Endodermal cell (in vitro differentiated cells): ENCODE measurements around the gene RFTN1. TPM values are rescaled to one million over a fixed set of nuclear protein-coding genes. Genes with fewer than 3 reads are reported as not detected.

Source experiments
- DNase-seq: peaks from one replicate; pipeline ENCODE4 v3.0.0-alpha.2; 2017
- H3K27ac ChIP-seq: 2 replicates; pipeline ENCODE4 v1.5.1; 2013; ENCODE audit warnings: mild to moderate bottlenecking, low read depth, low read length, moderate library complexity
- H3K27me3 ChIP-seq: 2 replicates; pipeline ENCODE4 v1.6.1; 2013; ENCODE audit warnings: mild to moderate bottlenecking, low read length, moderate library complexity; ENCODE audit not compliant: insufficient read depth, control insufficient read depth, poor library complexity, severe bottlenecking
- H3K36me3 ChIP-seq: 2 replicates; pipeline ENCODE4 v1.7.0; 2013; ENCODE audit warnings: mild to moderate bottlenecking, low read length, moderate library complexity; ENCODE audit not compliant: control insufficient read depth, insufficient read depth
- H3K4me1 ChIP-seq: one replicate; pipeline ENCODE4 v1.7.0; 2013; ENCODE audit warnings: low read length; ENCODE audit not compliant: control insufficient read depth, insufficient read depth
- H3K4me3 ChIP-seq: 2 replicates; pipeline ENCODE4 v1.5.1; 2013; ENCODE audit warnings: mild to moderate bottlenecking, low read length, moderate library complexity
- H3K9ac ChIP-seq: 2 replicates; pipeline ENCODE4 v1.6.1; 2013; ENCODE audit warnings: mild to moderate bottlenecking, low read length, moderate library complexity; ENCODE audit not compliant: poor library complexity, severe bottlenecking; ENCODE audit errors: extremely low read depth
- H3K9me3 ChIP-seq: 2 replicates; pipeline ENCODE4 v1.6.1; 2013; ENCODE audit warnings: mild to moderate bottlenecking, low read length, moderate library complexity; ENCODE audit not compliant: control insufficient read depth
- H3K27ac Mint-ChIP-seq: 2 replicates; pipeline ENCODE4 v1.8.0; 2020; ENCODE audit warnings: mixed read lengths
- H3K27me3 Mint-ChIP-seq: 2 replicates; pipeline ENCODE4 v1.8.0; 2021; ENCODE audit warnings: mild to moderate bottlenecking, mixed read lengths; ENCODE audit not compliant: insufficient read depth
- H3K36me3 Mint-ChIP-seq: 2 replicates; pipeline ENCODE4 v1.8.0; 2020; ENCODE audit warnings: low read depth, mixed read lengths
- H3K4me1 Mint-ChIP-seq: 2 replicates; pipeline ENCODE4 v1.8.0; 2020; ENCODE audit warnings: mixed read lengths
- H3K4me3 Mint-ChIP-seq: 2 replicates; pipeline ENCODE4 v1.8.0; 2020; ENCODE audit warnings: mild to moderate bottlenecking, moderate library complexity, mixed read lengths
- H3K9me3 Mint-ChIP-seq: 2 replicates; pipeline ENCODE4 v1.8.0; 2020; ENCODE audit warnings: mild to moderate bottlenecking, mixed read lengths
- CTCF ChIP-seq: fragments of 200-600 bp; sonication (generic); conservative IDR thresholded peaks from 2 replicates; pipeline ENCODE4 v1.5.0; 2021; ENCODE audit warnings: antibody characterized with exemption, mild to moderate bottlenecking
- WGBS, 2 experiments: methylation state at CpG; one replicate each; pipeline versions ENCODE4 v1.1.5 to v1.1.7; 2013; ENCODE audit warnings: missing lambda C conversion rate in 2 of 2, mixed read lengths in 1 of 2; ENCODE audit not compliant: insufficient coverage in 1 of 2, insufficient read length in 1 of 2; 5-methylcytosine and 5-hydroxymethylcytosine counted together
- total RNA-seq, 2 donors: library from RNA; stranded (reverse); fragmentation: NEBNext Ultra II Directional in 1 of 2; extraction: Animal tissue kit (Norgen Biotek cat#: 25700) in 1 of 2; gene quantifications; 2 replicates in 1 of 2; 3 replicates in 1 of 2; pipeline ENCODE4 v1.2.1, GENCODE V29; 2021

Gene RFTN1
- total RNA-seq, 2 donors from 2014 or later: 0.80 to 1.1 TPM

- H3K27ac ChIP-seq: no peak overlapping the region
- H3K4me3 ChIP-seq: no peak overlapping the region
- Mint-ChIP-seq H3K36me3 (no peaks in the 10 kb centered on the region), H3K27ac (no peak overlapping the region), H3K4me3 (no peak overlapping the region), H3K27me3 (peaks cover 13% of the 10 kb centered on the region), H3K4me1 (no peaks in the 10 kb centered on the region), H3K9me3 (no peaks in the 10 kb centered on the region)
- no peaks in the 10 kb centered on the region for H3K4me1 ChIP-seq
- no peaks in the 10 kb centered on the region for H3K36me3 ChIP-seq
- TF ChIP-seq CTCF: no peak
- 92 to 93% methylated on average over 2 to 4 of the region's 4 CpGs for WGBS, 2 experiments
- H3K9me3 ChIP-seq: no peaks in the 10 kb centered on the region
- no peak overlapping the region for H3K9ac ChIP-seq
- no peaks in the 10 kb centered on the region for H3K27me3 ChIP-seq
- DNase-seq: no peak
These were observed 8.8 kb downstream of the RFTN1 start for GRCh38 chr3:16504692-16505091.

- no peaks in the 10 kb centered on the region for H3K27me3 ChIP-seq
- H3K9ac ChIP-seq: no peak overlapping the region
- 98 to 100% methylated on average over 2 of the region's 2 CpGs for WGBS, 2 experiments
- Mint-ChIP-seq H3K4me3 (no peak overlapping the region), H3K9me3 (no peaks in the 10 kb centered on the region), H3K27me3 (peaks cover 11% of the 10 kb centered on the region), H3K4me1 (no peaks in the 10 kb centered on the region), H3K27ac (no peak overlapping the region), H3K36me3 (no peaks in the 10 kb centered on the region)
- no peak for DNase-seq
- no peak overlapping the region for H3K4me3 ChIP-seq
- H3K4me1 ChIP-seq: no peaks in the 10 kb centered on the region
- TF ChIP-seq CTCF: no peak
- H3K27ac ChIP-seq: no peak overlapping the region
- H3K9me3 ChIP-seq: no peaks in the 10 kb centered on the region
- H3K36me3 ChIP-seq: no peaks in the 10 kb centered on the region
These were observed 9.3 kb downstream of the RFTN1 start for GRCh38 chr3:16504242-16504641.

- H3K4me3 ChIP-seq: no peak overlapping the region
- Mint-ChIP-seq H3K27me3 (peaks cover 11% of the 10 kb centered on the region), H3K36me3 (no peaks in the 10 kb centered on the region), H3K4me3 (no peak overlapping the region), H3K27ac (no peak overlapping the region), H3K9me3 (no peaks in the 10 kb centered on the region), H3K4me1 (no peaks in the 10 kb centered on the region)
- no peaks in the 10 kb centered on the region for H3K36me3 ChIP-seq
- H3K9ac ChIP-seq: no peak overlapping the region
- no peaks in the 10 kb centered on the region for H3K9me3 ChIP-seq
- no peak for DNase-seq
- no peaks in the 10 kb centered on the region for H3K27me3 ChIP-seq
- no peak overlapping the region for H3K27ac ChIP-seq
- WGBS, 2 experiments: 85% methylated on average over 1 of the region's 1 CpG; no CpG with 5 or more reads in 1 of the 2 experiments
- H3K4me1 ChIP-seq: no peaks in the 10 kb centered on the region
- TF ChIP-seq CTCF: no peak
These were observed 10.2 kb downstream of the RFTN1 start for GRCh38 chr3:16503191-16503776.
